HL-60/S4 treated with phorbol 12-myristate 13-acetate at 8.2 ng/mL for 4 days and 3 days (cell line): ENCODE results near the gene CACNG7.
"Not testable (repeated sequence)": the region's sequence is repeated elsewhere in the genome, so short reads cannot be mapped to it uniquely, and the experiment has no call there.

Source experiments
- in situ Hi-C: fragments of 300-500 bp; cut with MboI; formaldehyde crosslinking; loops from 2 replicates; pipeline ENCODE4 v1.15.0; 2022; ENCODE audit warnings: low sequenced_read_pairs

The CACNG7 gene

GRCh38 chr19:53948611-53949010 lies 39.5 kb downstream of the CACNG7 start:
- in situ Hi-C loops, result not testable (repeated sequence)

GRCh38 chr19:53951436-53951835 lies 42.4 kb downstream of the CACNG7 start:
- in situ Hi-C loops, result no loop called here

GRCh38 chr19:53951947-53952346 lies 42.9 kb downstream of the CACNG7 start:
- in situ Hi-C loops, result no loop called here

- in situ Hi-C loops, result no loop called here
Observed at GRCh38 chr19:53953383-53953782, 44.3 kb downstream of the CACNG7 start.

DNA sequence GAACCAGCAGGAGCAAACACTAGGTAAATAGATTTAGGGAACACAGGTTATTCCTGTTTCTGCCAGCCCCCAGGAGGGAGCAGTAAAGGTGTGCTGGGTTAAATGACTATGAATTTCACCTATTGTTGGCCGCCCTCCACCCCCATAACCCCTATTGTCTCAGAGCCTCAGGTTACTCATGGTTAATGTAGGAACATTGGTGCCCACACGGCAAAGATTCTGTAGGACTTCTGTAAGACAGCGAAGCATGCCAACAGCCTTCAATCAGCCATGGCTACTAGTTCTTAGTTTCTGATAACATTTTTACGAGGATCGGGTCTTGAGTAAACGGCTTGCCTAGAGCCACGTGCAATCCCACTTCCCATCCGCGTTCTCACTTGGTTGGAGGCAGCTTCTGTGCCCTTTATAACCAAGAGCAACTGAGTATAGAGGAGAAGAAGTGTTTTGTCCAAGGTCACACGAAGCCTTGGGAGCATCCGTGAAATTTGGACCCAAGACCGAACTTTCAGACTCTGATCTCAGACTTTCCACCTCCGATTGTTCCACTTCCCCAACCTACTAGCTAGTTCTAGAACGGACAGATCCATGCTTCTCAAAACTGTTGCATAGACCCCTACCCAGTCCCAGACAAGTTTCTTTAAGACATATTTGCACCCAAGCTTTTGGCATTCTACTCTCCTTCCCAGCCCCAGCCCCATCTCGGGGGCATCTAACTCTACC lies 48.5 kb downstream of the CACNG7 start:
- in situ Hi-C loops, result no loop called here

DNA sequence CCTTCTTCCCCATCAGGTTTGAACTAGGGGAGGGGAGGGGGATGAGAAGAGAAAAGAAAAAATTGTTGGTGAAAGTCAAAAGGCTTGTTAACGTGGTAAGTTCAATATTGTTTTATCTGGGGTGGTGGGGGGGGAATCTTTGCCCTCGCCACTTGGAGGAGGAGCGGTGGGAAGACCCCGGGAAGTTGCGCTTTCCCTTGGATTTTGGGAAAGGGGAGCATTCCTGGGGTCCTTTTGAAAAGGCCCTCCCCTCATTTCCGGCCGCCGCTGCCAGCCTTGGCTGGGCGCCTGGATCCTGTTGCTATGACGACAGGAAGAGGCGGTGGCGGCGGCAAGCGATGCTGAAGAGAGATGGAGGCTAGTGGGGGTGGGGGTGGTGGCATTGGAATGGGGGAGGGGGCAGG lies 49.1 kb downstream of the CACNG7 start:
- in situ Hi-C loops, result no loop called here

DNA sequence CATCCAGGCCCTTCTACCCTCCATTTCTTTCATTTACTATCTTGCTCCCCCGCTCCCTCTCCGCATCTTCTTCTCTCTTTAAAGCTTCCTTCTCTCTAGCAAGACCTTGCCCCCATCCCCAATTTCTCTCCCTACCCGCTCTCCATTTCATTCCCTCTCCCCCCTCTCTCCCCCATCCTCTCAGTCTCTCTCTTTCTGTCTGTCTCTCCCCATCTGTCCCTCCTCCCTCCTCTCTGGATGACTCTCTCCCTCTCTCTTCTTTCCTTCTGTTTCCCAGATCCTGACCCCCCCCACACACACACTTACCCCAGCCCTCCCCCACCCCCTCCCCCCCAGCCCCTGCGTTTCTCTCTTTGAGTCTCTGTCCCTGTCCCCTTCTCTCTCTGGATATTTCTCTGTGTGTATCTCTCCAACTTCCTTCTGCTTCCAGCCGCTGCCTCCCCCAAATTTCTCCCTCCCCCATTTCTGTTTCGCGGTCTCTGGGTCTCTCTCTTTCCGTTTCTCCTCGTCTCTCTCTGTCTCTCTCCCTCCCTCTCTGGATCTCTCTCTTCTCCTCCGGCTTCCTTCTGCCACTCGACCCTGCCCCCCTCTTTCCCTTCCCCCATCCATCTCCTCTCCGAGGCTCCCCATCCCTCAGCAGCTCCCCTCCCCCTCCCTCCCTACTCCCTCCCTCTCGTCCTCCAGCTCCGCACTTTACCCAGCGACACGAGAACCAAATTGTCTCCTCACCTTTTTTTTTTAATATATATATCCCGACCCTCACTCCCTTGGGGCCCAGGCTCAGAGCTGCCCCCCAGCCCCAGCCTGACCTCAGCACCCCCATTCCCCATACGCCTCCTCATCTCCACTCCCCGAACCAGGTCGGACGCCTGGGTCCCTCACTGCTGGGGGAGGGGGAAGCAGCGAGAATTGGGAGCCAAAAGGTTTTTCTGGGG lies 50.0 kb downstream of the CACNG7 start:
- in situ Hi-C loops, result no loop called here

DNA sequence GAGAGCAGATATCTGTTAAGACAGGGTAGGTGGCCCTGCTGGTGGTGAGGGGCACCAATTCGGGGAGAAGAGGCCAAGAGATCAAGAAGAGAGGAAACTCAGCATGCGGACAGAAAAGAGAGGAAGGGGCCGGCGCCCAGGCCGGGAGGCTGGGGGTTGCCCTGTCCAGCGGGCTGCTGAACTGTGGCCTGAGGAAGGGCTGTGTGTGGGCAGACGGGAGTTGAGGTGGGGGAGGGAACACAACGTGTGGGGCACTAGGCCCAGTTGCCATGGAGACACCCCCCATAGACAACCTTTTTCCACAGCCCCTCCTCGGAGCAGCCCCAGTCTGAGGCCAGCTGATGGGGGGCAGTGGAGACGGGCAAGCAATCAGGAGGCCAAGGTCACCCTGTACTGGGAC lies 51.1 kb downstream of the CACNG7 start:
- in situ Hi-C loops, result no loop called here

DNA sequence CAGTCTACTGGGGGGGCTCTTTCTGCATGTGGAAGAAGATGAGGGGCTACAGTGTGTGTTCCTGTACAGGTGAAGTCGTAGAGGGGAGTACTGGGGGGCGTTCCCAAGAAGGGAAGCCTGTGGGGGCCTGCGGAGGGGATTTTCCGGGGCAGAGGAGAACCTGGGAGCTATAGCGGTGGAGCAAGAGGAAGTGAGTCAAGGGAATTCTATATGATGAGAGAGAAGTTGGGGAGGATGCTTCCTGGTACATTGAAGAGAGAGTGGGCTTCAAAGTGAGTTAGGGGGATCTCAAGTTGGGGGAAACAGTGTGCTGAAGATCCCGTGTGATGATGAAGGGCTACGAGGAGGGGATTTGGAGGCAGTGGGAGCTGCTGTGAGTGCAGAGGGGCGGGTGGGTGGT lies 51.8 kb downstream of the CACNG7 start:
- in situ Hi-C loops, result no loop called here

- in situ Hi-C loops, result no loop called here
Observed at GRCh38 chr19:53961523-53962356, 52.7 kb downstream of the CACNG7 start.

- in situ Hi-C loops, result no loop called here
Observed at GRCh38 chr19:53962887-53963431, 53.9 kb downstream of the CACNG7 start, which contains the start of gene CACNG8. CACNG8 (plus strand) TSS chr19:53962937.

DNA sequence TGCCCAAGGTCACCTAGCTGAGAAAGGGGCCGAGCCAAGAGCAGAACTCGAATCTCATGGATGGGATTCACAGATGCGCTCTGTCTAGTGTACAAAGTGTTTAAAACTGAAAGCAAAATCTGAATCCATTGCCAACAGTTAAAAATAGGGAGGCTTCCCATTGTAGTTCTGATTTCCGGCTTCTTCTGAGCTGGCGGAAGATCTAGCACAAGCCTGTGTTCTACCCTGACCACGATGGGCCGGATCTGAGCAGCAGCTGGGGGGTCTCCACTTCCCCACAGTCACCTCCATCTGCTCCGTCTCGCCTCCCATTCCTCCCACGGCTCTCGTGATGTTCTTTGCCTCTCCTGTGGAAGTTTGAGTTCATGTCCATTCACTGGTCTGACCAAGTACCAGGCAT lies 56.0 kb downstream of the CACNG7 start:
- in situ Hi-C loops, result no loop called here

GRCh38 chr19:53966931-53967330 lies 57.9 kb downstream of the CACNG7 start:
- in situ Hi-C loops, result no loop called here

DNA sequence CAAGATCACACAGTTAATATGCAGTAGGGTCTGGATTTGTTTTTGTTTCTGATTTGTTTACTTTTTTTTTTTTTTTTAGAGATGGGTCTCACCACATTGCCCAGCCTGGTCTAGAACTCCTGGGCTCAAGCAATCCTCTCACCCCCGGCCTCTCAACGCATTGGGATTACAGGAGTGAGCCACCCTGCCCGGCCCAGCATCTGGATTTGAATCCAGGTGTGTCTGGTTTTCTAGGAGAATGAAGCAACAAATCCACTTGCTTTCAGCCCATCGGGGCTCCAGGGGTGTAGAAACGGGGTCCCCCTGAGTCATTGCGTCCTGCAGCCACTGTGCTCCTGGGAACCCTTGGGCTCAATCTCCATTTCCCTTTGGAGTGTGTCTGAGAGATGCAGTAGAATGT lies 60.3 kb downstream of the CACNG7 start:
- in situ Hi-C loops, result no loop called here

DNA sequence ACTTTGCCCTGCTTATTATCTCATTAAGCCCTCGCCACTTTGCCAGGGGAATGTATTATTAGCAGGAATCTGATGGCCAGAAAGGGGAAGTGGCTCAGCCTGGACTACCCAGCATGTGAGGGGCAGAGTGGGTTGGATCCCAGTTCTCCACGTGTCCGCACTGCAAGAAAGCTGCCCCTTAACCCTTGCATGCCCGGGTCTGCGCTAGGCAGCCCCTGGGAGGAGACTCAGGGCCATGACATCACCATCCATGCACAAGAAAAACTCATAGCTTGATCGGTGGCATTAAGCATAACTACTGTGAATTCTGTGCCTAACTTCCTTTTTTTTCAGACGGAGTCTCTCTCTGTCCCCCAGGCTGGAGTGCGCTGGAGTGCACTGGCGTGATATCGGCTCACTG lies 62.6 kb downstream of the CACNG7 start:
- in situ Hi-C loops, result no loop called here

- in situ Hi-C loops, result no loop called here
Observed at GRCh38 chr19:53977429-53977990, 68.4 kb downstream of the CACNG7 start.

DNA sequence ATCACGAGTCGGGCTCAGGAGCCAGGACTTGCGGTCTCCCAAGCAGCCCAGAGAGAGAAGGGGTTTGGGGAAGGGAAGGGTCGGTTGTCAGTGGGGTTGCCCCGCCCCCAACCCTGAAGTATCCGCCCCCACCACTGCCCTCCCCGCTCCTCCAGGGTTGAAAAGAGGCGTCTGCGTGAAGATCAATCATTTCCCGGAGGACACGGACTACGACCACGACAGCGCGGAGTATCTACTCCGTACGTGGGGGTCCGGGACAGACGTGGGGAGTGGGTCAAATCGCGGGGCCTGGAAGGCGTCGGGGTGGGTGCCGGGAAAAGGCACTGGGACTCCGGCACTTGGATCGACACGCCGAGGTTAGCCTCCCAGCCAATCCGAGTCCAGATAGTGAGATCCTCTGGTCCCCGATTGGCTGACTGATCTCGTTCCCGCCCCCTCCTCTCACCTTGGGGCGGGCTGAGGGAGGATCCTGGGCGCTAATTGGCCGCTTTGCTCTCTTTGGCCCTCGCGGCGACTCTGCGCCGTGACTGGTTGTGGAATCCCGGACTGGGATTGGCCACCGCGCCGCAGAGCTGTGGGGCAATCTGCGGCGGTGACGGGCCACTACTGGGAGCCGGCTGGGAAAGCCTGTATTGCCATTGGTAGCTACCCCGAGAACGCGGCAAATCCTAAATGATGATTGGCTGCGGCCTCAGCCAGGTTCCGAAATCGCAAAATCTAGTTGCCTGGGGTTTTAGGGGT lies 69.1 kb downstream of the CACNG7 start:
- in situ Hi-C loops, result no loop called here

- in situ Hi-C loops, result no loop called here
Observed at GRCh38 chr19:53978975-53979801, 70.1 kb downstream of the CACNG7 start.
